OCI-LY3 (cell line): ENCODE data around the gene ATP5ME.

Experiments used
- CTCF ChIP-seq: fragments of 200-600, 300-600 bp; sonication (generic); IDR thresholded peaks from 2 replicates; pipeline ENCODE4 v1.5.1; 2014; ENCODE audit warnings: antibody characterized with exemption, low read length, low read depth
- EZH2phosphoT487 ChIP-seq: fragments of 200-600 bp; shearing (Covaris generic); IDR thresholded peaks from 2 replicates; pipeline ENCODE4 v1.6.1; 2018; ENCODE audit warnings: antibody characterized with exemption, mixed run types, low read depth

- TF ChIP-seq EZH2phosphoT487 (no peak), CTCF (no peak)
These were observed 50.0 kb downstream of the ATP5ME start for GRCh38 chr4:623914-624566.
